SU-DHL-6 (cell line): ENCODE measurements around the gene IPO8.

Source experiments
- CTCF ChIP-seq: fragments of 200-600 bp; sonication (generic); IDR thresholded peaks from one replicate; pipeline ENCODE4 v1.5.1; 2017; ENCODE audit warnings: antibody characterized with exemption, mild to moderate bottlenecking, low read length, moderate library complexity; ENCODE audit not compliant: insufficient read depth, poor library complexity, severe bottlenecking
- EZH2phosphoT487 ChIP-seq: fragments of 200-600 bp; sonication (generic), shearing (Covaris generic); conservative IDR thresholded peaks from 2 replicates; pipeline ENCODE4 v1.6.1; 2018; ENCODE audit warnings: mild to moderate bottlenecking, antibody characterized with exemption, low read length, moderate library complexity, mixed read lengths

- no peak for TF ChIP-seq CTCF
- TF ChIP-seq EZH2phosphoT487 = no peak
Observed at GRCh38 chr12:30640392-30640791, 55.3 kb downstream of the IPO8 start.
